Central memory CD8-positive, alpha-beta T cell (primary cell): ENCODE measurements around the gene MEF2C.

Experiments
- ATAC-seq: fragments of 150-1000 bp; cut with Tn5 transposase; replicated peaks from 2 replicates; pipeline ENCODE4 v1.10.0; 2022; ENCODE audit warnings: mild to moderate bottlenecking, moderate FRiP score, moderate number of reproducible peaks; ENCODE audit not compliant: poor library complexity, severe bottlenecking; ENCODE audit errors: extremely low read depth
- DNase-seq, 2 donors: peaks; one replicate each; pipeline ENCODE4 v3.0.0; 2021; ENCODE audit warnings: low spot score in 2 of 2
- H3K27ac Mint-ChIP-seq: one replicate; pipeline ENCODE4 v1.8.0; 2022; ENCODE audit warnings: low read depth, mild to moderate bottlenecking, moderate library complexity, mixed read lengths
- H3K27me3 Mint-ChIP-seq: one replicate; pipeline ENCODE4 v1.8.0; 2022; ENCODE audit warnings: mixed read lengths
- H3K36me3 Mint-ChIP-seq: one replicate; pipeline ENCODE4 v1.8.0; 2022; ENCODE audit warnings: mild to moderate bottlenecking, moderate library complexity, mixed read lengths; ENCODE audit not compliant: insufficient read depth
- H3K4me1 Mint-ChIP-seq: one replicate; pipeline ENCODE4 v1.8.0; 2022; ENCODE audit warnings: mixed read lengths
- H3K4me3 Mint-ChIP-seq: one replicate; pipeline ENCODE4 v1.8.0; 2022; ENCODE audit warnings: mild to moderate bottlenecking, moderate library complexity, mixed read lengths
- H3K9me3 Mint-ChIP-seq: one replicate; pipeline ENCODE4 v1.8.0; 2022; ENCODE audit warnings: mixed read lengths

Gene MEF2C

DNA sequence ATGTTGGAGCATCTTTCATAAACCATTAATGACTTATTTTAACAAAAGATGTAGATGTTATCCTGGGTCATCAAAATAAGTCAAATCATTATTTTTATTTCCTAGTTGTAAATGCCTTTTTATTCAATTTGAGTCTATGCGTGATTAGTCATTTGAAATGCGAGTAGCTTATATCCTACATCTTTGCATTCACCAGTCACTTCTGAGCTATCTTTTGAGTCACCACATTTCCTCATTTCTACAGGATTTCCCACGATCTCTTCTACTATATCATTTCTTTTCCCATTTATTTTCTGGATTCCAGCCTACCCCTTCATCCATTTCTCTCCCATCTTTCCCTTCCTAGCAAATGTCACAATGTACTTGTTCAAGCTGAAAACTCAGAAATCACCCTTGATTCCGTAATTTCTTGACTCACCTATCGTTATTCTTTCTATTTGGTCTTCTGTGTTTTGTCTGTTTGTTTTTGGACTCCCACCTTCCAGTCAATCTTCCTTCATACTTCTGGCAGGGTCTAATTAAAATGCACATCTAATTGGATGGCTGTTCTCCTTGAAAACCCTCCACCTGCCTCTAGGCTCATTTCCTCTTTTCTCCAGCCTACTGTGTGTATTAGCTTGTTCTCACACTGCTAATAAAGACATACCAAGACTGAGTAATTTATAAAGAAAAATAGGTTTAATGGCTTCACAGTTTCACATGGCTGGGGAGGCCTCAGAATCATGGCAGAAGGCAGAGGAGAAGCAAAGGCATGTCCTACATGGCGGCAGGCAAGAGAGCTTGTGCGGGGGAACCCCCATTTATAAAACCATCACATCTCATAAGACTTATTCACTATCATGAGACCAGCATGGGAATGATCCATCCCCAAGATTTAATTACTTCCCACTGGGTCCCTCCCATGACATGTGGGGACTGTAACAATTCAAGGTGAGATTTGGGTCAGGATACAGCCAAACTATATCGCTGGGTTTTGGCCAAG lies 112.4 kb downstream of the MEF2C start:
- peaks cover 2% of the 10 kb centered on the region for H3K36me3 Mint-ChIP-seq
- H3K4me1 Mint-ChIP-seq = no peaks in the 10 kb centered on the region
- no peak overlapping the region for H3K4me3 Mint-ChIP-seq
- no peak overlapping the region for H3K27ac Mint-ChIP-seq
- no peaks in the 10 kb centered on the region for H3K9me3 Mint-ChIP-seq
- DNase-seq (no peak), ATAC-seq (no peak)
- no peaks in the 10 kb centered on the region for H3K27me3 Mint-ChIP-seq

DNA sequence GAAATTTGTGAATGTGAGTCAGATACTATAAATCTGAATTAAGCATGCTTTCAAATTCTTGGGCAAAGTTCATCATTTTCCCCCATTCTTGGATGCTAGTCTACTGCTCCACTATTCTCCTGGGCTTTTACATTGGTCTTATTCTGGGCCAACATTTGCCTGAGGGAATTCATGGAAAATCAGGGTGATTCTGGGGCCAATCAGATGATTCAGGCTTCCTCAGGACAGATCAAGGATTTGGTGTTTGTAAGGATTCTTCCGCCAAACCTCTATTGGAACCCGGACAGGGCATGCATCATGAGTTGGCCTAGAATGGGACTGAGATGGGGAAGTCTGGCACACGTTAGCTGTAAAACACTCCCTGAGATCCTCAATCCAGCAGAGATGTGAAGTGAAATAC lies 113.8 kb downstream of the MEF2C start:
- Mint-ChIP-seq H3K9me3 (no peaks in the 10 kb centered on the region), H3K4me1 (no peaks in the 10 kb centered on the region), H3K4me3 (no peak overlapping the region), H3K36me3 (peaks cover 2% of the 10 kb centered on the region), H3K27me3 (no peaks in the 10 kb centered on the region), H3K27ac (no peak overlapping the region)
- no peak for DNase-seq
- ATAC-seq = no peak

GRCh38 chr5:88768411-88768810 lies 114.6 kb downstream of the MEF2C start:
- H3K36me3 Mint-ChIP-seq = peaks cover 2% of the 10 kb centered on the region
- no peak overlapping the region for H3K27ac Mint-ChIP-seq
- H3K27me3 Mint-ChIP-seq = no peaks in the 10 kb centered on the region
- ATAC-seq (no peak), DNase-seq (no peak)
- H3K4me1 Mint-ChIP-seq = no peaks in the 10 kb centered on the region
- no peak overlapping the region for H3K4me3 Mint-ChIP-seq
- no peaks in the 10 kb centered on the region for H3K9me3 Mint-ChIP-seq

DNA sequence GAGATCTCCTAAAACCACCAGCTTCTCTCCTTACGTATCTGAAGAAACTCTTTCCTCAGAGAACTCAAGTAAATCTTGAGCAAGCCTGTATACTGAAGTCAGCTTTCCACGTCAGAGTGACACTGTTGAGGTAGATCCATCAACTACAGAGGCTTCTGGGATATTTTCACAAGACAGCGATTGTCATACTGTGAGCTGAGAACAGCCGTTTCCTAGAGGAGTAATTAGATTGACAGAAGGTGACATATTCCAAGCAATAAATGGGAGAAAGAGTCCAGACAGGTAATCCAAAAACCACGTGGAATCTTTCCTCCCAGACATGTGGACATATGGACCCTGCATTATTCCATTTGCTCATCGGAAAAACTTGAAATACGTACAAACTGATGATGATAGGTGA lies 117.2 kb downstream of the MEF2C start:
- no peaks in the 10 kb centered on the region for H3K9me3 Mint-ChIP-seq
- no peaks in the 10 kb centered on the region for H3K4me1 Mint-ChIP-seq
- DNase-seq (no peak), ATAC-seq (no peak)
- peaks cover 3% of the 10 kb centered on the region for H3K36me3 Mint-ChIP-seq
- no peak overlapping the region for H3K27ac Mint-ChIP-seq
- no peak overlapping the region for H3K4me3 Mint-ChIP-seq
- no peaks in the 10 kb centered on the region for H3K27me3 Mint-ChIP-seq

- ATAC-seq (no peak), DNase-seq (no peak)
- no peak overlapping the region for H3K27ac Mint-ChIP-seq
- H3K4me1 Mint-ChIP-seq = no peaks in the 10 kb centered on the region
- H3K9me3 Mint-ChIP-seq = no peaks in the 10 kb centered on the region
- peaks cover 3% of the 10 kb centered on the region for H3K36me3 Mint-ChIP-seq
- no peak overlapping the region for H3K4me3 Mint-ChIP-seq
- no peaks in the 10 kb centered on the region for H3K27me3 Mint-ChIP-seq
Measured at GRCh38 chr5:88765171-88765570, 117.8 kb downstream of the MEF2C start.

- H3K9me3 Mint-ChIP-seq = no peaks in the 10 kb centered on the region
- no peak for ATAC-seq
- no peaks in the 10 kb centered on the region for H3K4me1 Mint-ChIP-seq
- peaks cover 13% of the 10 kb centered on the region for H3K27me3 Mint-ChIP-seq
- peaks cover 1% of the 10 kb centered on the region for H3K36me3 Mint-ChIP-seq
- H3K27ac Mint-ChIP-seq = no peak overlapping the region
- no peak for DNase-seq
- no peak overlapping the region for H3K4me3 Mint-ChIP-seq
Measured at GRCh38 chr5:88761939-88762338, 121.0 kb downstream of the MEF2C start.

DNA sequence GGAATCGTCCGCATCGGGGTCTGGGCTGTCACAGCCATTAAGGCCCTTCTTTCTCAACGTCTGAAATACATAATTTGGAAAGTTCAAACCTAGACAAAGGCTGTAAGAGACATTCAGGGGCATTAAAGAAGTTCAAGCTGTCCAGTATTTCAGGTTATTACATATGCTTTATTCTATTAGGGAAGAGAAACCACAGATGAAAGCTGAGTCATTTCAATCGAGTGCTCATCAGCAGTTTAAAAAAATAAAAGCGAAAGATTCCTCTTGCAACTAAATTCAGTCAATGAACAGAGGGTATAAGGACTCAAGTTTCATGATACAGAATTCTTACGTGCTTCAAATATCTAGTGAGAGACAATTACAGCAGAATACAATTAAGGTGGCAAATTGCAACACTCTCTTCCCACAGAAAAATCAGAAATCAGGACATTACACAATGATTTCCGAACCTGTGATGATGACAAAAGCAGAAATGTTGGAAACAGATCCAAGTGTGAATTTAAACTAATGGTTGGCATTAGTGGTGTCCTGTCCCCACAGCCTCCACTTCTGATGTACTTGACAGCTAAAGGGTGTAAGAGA lies 121.6 kb downstream of the MEF2C start:
- DNase-seq = no peak
- no peak for ATAC-seq
- H3K9me3 Mint-ChIP-seq = no peaks in the 10 kb centered on the region

GRCh38 chr5:88760527-88760926 lies 122.5 kb downstream of the MEF2C start:
- ATAC-seq (no peak), DNase-seq (no peak)
- Mint-ChIP-seq H3K27ac (no peak overlapping the region), H3K4me1 (no peaks in the 10 kb centered on the region), H3K36me3 (peaks cover 1% of the 10 kb centered on the region), H3K27me3 (peaks cover 13% of the 10 kb centered on the region), H3K4me3 (no peak overlapping the region), H3K9me3 (no peaks in the 10 kb centered on the region)

More for the DNA sequence above, 121.6 kb downstream of the MEF2C start:
- Mint-ChIP-seq H3K4me3 (no peak overlapping the region), H3K27ac (no peak overlapping the region), H3K27me3 (peaks cover 13% of the 10 kb centered on the region), H3K4me1 (no peaks in the 10 kb centered on the region), H3K36me3 (peaks cover 1% of the 10 kb centered on the region)

GRCh38 chr5:88758591-88758990 lies 124.4 kb downstream of the MEF2C start:
- peaks cover 1% of the 10 kb centered on the region for H3K36me3 Mint-ChIP-seq
- no peaks in the 10 kb centered on the region for H3K4me1 Mint-ChIP-seq
- ATAC-seq (no peak), DNase-seq (no peak)
- H3K27me3 Mint-ChIP-seq = peaks cover 29% of the 10 kb centered on the region
- no peak overlapping the region for H3K27ac Mint-ChIP-seq
- H3K4me3 Mint-ChIP-seq = no peak overlapping the region
- H3K9me3 Mint-ChIP-seq = no peaks in the 10 kb centered on the region

DNA sequence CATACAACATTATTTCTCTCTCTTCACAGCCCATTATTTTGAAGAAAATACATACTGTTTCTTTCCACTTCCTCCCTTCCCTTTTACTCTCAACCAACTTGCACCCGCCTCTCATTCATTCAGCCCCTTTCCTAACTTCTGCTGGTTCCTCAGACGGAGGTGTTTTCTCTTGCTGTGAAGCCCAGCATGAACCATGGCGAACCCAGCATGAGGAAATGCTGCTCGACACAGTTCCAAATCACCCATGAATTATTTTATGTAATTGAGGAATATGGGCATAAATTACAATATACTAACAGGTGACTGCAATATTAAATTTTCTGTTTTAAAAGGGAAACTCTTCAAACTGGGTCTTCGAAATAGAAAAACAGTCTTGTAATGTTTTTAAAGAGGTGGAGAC lies 124.8 kb downstream of the MEF2C start:
- H3K9me3 Mint-ChIP-seq = no peaks in the 10 kb centered on the region
- ATAC-seq (no peak), DNase-seq (no peak)
- no peak overlapping the region for H3K27ac Mint-ChIP-seq
- H3K4me1 Mint-ChIP-seq = no peaks in the 10 kb centered on the region
- peaks cover 1% of the 10 kb centered on the region for H3K36me3 Mint-ChIP-seq
- peaks cover 29% of the 10 kb centered on the region for H3K27me3 Mint-ChIP-seq
- no peak overlapping the region for H3K4me3 Mint-ChIP-seq

- H3K9me3 Mint-ChIP-seq = no peaks in the 10 kb centered on the region
- H3K4me1 Mint-ChIP-seq = peaks cover 2% of the 10 kb centered on the region
- H3K27me3 Mint-ChIP-seq = peaks cover 29% of the 10 kb centered on the region
- H3K27ac Mint-ChIP-seq = no peak overlapping the region
- ATAC-seq (no peak), DNase-seq (no peak)
- no peak overlapping the region for H3K4me3 Mint-ChIP-seq
- no peaks in the 10 kb centered on the region for H3K36me3 Mint-ChIP-seq
Measured at GRCh38 chr5:88756953-88757352, 126.0 kb downstream of the MEF2C start.

DNA sequence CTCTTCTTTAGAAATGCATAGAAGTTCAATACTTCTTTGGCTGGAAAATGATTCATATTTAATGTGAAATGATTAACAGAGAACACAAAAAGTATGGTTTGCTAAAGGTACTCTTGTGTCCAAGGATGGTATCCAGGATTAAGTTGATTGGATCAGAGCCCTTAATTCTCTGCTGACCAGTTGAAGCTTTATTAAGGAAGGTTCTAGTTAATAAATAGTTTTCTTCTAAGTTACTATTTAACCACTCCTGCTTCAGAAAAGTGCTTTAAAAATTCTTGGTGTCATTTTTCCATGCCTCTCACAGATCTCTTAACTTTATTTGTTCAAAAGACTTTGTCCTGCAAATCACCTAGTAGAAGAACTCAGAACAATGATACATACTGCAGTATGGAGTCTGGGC lies 134.3 kb downstream of the MEF2C start:
- DNase-seq (no peak), ATAC-seq (no peak)
- Mint-ChIP-seq H3K36me3 (no peaks in the 10 kb centered on the region), H3K27me3 (no peaks in the 10 kb centered on the region), H3K9me3 (no peaks in the 10 kb centered on the region), H3K4me1 (peaks cover 11% of the 10 kb centered on the region), H3K27ac (no peak overlapping the region), H3K4me3 (no peak overlapping the region)

- Mint-ChIP-seq H3K9me3 (no peaks in the 10 kb centered on the region), H3K36me3 (no peaks in the 10 kb centered on the region), H3K4me3 (no peak overlapping the region), H3K4me1 (peaks cover 4% of the 10 kb centered on the region), H3K27me3 (peaks cover 7% of the 10 kb centered on the region), H3K27ac (no peak overlapping the region)
- ATAC-seq (no peak), DNase-seq (no peak)
Measured at GRCh38 chr5:88746438-88746882, 136.5 kb downstream of the MEF2C start.
